ENCODE results near the gene CFAP100.

CFAP100 gene

GRCh38 chr3:126466886-126467610 lies 72.3 kb downstream of the CFAP100 start:
- peak in 1 of 2 experiments; percentile 17 for DNase-seq

GRCh38 chr3:126467611-126467955 lies 72.9 kb downstream of the CFAP100 start:
- no peak for DNase-seq

- DNase-seq = no peak
Measured at GRCh38 chr3:126468028-126468891, 73.6 kb downstream of the CFAP100 start.

- DNase-seq = no peak
Measured at GRCh38 chr3:126469479-126469878, 74.8 kb downstream of the CFAP100 start.

- peak in 1 of 2 experiments; percentile 14 for DNase-seq
Measured at GRCh38 chr3:126472277-126473006, 77.7 kb downstream of the CFAP100 start.

GRCh38 chr3:126473292-126474168 lies 78.8 kb downstream of the CFAP100 start:
- no peak for DNase-seq

- DNase-seq = peak in 1 of 2 experiments; percentile 15
Measured at GRCh38 chr3:126474498-126475412, 80.0 kb downstream of the CFAP100 start.

- DNase-seq = peak; percentile 82 to 98
Measured at GRCh38 chr3:126475413-126476114, 80.9 kb downstream of the CFAP100 start, which contains the start of gene ZXDC. ZXDC (minus strand) TSS chr3:126475891; CDS start chr3:126475865, 26 bp downstream.

GRCh38 chr3:126476166-126477060 lies 81.7 kb downstream of the CFAP100 start:
- peak; percentile 28 to 80 for DNase-seq

- DNase-seq = peak in 1 of 2 experiments; percentile 31
Measured at GRCh38 chr3:126477061-126477380, 82.3 kb downstream of the CFAP100 start.

- no peak for DNase-seq
Measured at GRCh38 chr3:126478581-126479310, 84.0 kb downstream of the CFAP100 start.

GRCh38 chr3:126479642-126480041 lies 84.9 kb downstream of the CFAP100 start:
- DNase-seq = no peak

- DNase-seq = no peak
Measured at GRCh38 chr3:126480206-126480605, 85.5 kb downstream of the CFAP100 start.

GRCh38 chr3:126480861-126481260 lies 86.2 kb downstream of the CFAP100 start:
- peak; percentile 78 to 85 for DNase-seq

GRCh38 chr3:126481808-126482502 lies 87.2 kb downstream of the CFAP100 start:
- DNase-seq = peak in 1 of 2 experiments; percentile 72

GRCh38 chr3:126482503-126483255 lies 88.0 kb downstream of the CFAP100 start:
- no peak for DNase-seq

- DNase-seq = no peak
Measured at GRCh38 chr3:126483321-126483761, 88.6 kb downstream of the CFAP100 start.

Data from NCI-H446 (cell line).